ENCODE results near the gene SCAPER. TPM values are rescaled to one million over a fixed set of nuclear protein-coding genes. Genes with fewer than 3 reads are reported as not detected.
A peak's percentile ranks its signal among the peaks of the same experiment; 100 is the strongest.

SCAPER gene
- total RNA-seq, 1 experiment from 2014 or later, result 7.4 TPM

GRCh38 chr15:76341366-76342057 is 563.6 kb downstream of the SCAPER start:
- Histone ChIP-seq H2BK15ac (ENCODE audit: low read depth, low read length) (no peak overlapping the region), H3K23me2 (ENCODE audit: insufficient read length, low read depth, low read length, poor library complexity, severe bottlenecking) (peaks cover 8% of the 10 kb centered on the region), H2BK20ac (ENCODE audit: low read depth, low read length, poor library complexity, severe bottlenecking) (no peak overlapping the region), H3K14ac (ENCODE audit: insufficient read depth, low read length) (no peak overlapping the region; the same call in 1 of the 2 replicates), H3K18ac (ENCODE audit: insufficient read length, low read depth, low read length) (no peak overlapping the region), H3K4ac (ENCODE audit: low read depth, low read length) (no peak overlapping the region), H4K20me1 (ENCODE audit: control insufficient read depth, insufficient read depth, insufficient read length) (no peaks in the 10 kb centered on the region), H3K27ac (ENCODE audit: insufficient read length, low read depth, low read length) (no peak overlapping the region), H3K56ac (ENCODE audit: insufficient read length, low read depth, low read length) (no peak overlapping the region), H3K79me1 (ENCODE audit: insufficient read depth, low read depth, low read length, poor library complexity, severe bottlenecking) (no peaks in the 10 kb centered on the region), H3K79me2 (ENCODE audit: insufficient read depth, low read length) (no peaks in the 10 kb centered on the region), H2BK120ac (ENCODE audit: low read depth, low read length, poor library complexity, severe bottlenecking) (no peak overlapping the region), H3K4me1 (ENCODE audit: insufficient read depth, low read length) (peaks cover 3% of the 10 kb centered on the region; the same call in 1 of the 2 replicates), H2AK5ac (ENCODE audit: insufficient read length, low read length) (no peak overlapping the region), H3K23ac (ENCODE audit: insufficient read length, low read depth, low read length) (no peak overlapping the region), H3K9me3 (ENCODE audit: control insufficient read depth, low read depth, low read length) (no peaks in the 10 kb centered on the region), H2BK5ac (ENCODE audit: insufficient read length, low read length) (no peak overlapping the region), H3T11ph (ENCODE audit: low read length) (no peak overlapping the region), H3K27me3 (ENCODE audit: insufficient read depth, low read length) (peaks cover 80% of the 10 kb centered on the region), H4K8ac (replicated peaks; ENCODE audit: insufficient read length, low read depth, low read length) (no peak overlapping the region), H2BK12ac (ENCODE audit: insufficient read length, low read depth, low read length) (no peak overlapping the region), H3K4me2 (ENCODE audit: insufficient read depth, insufficient read length, low read length) (peak overlapping the region; percentile 51), H3K9ac (ENCODE audit: extremely low read depth, insufficient read length, low read length) (no peak overlapping the region), H4K5ac (ENCODE audit: insufficient read length, low read depth, low read length) (no peak overlapping the region), H2AFZ (ENCODE audit: low read length) (no peak overlapping the region), H4K91ac (ENCODE audit: insufficient read length, low read depth, low read length) (no peak overlapping the region)
- Mint-ChIP-seq H3K4me1 (peaks cover 25 to 52% of the 10 kb centered on the region in 2 experiments), H3K27me3 (ENCODE audit: low read depth) (peaks cover 98% of the 10 kb centered on the region), H3K4me3 (peak overlapping the region; percentile 29 to 88), H3K9me3 (peaks cover 6 to 19% of the 10 kb centered on the region in 2 experiments; a peak in 4 of 5 replicates), H3K27ac (no peak overlapping the region), H3K36me3 (ENCODE audit: insufficient read depth in 1 of 3, low read depth in 3 of 3) (peaks cover 0 to 2% (median 0%) of the 10 kb centered on the region in 3 experiments; a peak in 1 of 7 replicates)
- WGBS (ENCODE audit: extremely low coverage, insufficient read length, low lambda C conversion rate), result no CpG with 5 or more reads among the region's 42 CpGs
- TF ChIP-seq CTCF (conservative IDR thresholded peaks at IDR 0.05), result no peak
- DNase-seq, result peak; percentile 76

All from H9 (cell line).